ENCODE measurements around the gene C3orf18.

- TF ChIP-seq JUNB (IDR thresholded peaks at IDR 0.05; ENCODE audit: unreplicated experiment) (no peak), REST (IDR thresholded peaks at IDR 0.05; ENCODE audit: unreplicated experiment) (no peak), EZH2phosphoT487 (IDR thresholded peaks at IDR 0.05; ENCODE audit: unreplicated experiment) (no peak), POLR2AphosphoS5 (IDR thresholded peaks at IDR 0.05; ENCODE audit: low read depth) (no peak), EZH2 (IDR thresholded peaks at IDR 0.05; ENCODE audit: low read depth, unreplicated experiment) (no peak), CREB1 (CRISPR knock-in tag; IDR thresholded peaks at IDR 0.05; ENCODE audit: low read depth) (no peak), ETS1 (IDR thresholded peaks at IDR 0.05) (no peak), ZNF114 (CRISPR knock-in tag; IDR thresholded peaks at IDR 0.05) (no peak), ZNF331 (CRISPR knock-in tag; IDR thresholded peaks at IDR 0.05; ENCODE audit: low read depth) (no peak), NANOG (IDR thresholded peaks at IDR 0.05; ENCODE audit: borderline replicate concordance) (no peak), STAT1 (IDR thresholded peaks at IDR 0.05; ENCODE audit: unreplicated experiment) (no peak)
- TF ChIP-seq, protein P1, sequence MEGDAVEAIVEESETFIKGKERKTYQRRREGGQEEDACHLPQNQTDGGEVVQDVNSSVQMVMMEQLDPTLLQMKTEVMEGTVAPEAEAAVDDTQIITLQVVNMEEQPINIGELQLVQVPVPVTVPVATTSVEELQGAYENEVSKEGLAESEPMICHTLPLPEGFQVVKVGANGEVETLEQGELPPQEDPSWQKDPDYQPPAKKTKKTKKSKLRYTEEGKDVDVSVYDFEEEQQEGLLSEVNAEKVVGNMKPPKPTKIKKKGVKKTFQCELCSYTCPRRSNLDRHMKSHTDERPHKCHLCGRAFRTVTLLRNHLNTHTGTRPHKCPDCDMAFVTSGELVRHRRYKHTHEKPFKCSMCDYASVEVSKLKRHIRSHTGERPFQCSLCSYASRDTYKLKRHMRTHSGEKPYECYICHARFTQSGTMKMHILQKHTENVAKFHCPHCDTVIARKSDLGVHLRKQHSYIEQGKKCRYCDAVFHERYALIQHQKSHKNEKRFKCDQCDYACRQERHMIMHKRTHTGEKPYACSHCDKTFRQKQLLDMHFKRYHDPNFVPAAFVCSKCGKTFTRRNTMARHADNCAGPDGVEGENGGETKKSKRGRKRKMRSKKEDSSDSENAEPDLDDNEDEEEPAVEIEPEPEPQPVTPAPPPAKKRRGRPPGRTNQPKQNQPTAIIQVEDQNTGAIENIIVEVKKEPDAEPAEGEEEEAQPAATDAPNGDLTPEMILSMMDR (conservative IDR thresholded peaks at IDR 0.05; ENCODE audit: low read depth in 2 of 2), result no peak
- TF ChIP-seq, protein P2, sequence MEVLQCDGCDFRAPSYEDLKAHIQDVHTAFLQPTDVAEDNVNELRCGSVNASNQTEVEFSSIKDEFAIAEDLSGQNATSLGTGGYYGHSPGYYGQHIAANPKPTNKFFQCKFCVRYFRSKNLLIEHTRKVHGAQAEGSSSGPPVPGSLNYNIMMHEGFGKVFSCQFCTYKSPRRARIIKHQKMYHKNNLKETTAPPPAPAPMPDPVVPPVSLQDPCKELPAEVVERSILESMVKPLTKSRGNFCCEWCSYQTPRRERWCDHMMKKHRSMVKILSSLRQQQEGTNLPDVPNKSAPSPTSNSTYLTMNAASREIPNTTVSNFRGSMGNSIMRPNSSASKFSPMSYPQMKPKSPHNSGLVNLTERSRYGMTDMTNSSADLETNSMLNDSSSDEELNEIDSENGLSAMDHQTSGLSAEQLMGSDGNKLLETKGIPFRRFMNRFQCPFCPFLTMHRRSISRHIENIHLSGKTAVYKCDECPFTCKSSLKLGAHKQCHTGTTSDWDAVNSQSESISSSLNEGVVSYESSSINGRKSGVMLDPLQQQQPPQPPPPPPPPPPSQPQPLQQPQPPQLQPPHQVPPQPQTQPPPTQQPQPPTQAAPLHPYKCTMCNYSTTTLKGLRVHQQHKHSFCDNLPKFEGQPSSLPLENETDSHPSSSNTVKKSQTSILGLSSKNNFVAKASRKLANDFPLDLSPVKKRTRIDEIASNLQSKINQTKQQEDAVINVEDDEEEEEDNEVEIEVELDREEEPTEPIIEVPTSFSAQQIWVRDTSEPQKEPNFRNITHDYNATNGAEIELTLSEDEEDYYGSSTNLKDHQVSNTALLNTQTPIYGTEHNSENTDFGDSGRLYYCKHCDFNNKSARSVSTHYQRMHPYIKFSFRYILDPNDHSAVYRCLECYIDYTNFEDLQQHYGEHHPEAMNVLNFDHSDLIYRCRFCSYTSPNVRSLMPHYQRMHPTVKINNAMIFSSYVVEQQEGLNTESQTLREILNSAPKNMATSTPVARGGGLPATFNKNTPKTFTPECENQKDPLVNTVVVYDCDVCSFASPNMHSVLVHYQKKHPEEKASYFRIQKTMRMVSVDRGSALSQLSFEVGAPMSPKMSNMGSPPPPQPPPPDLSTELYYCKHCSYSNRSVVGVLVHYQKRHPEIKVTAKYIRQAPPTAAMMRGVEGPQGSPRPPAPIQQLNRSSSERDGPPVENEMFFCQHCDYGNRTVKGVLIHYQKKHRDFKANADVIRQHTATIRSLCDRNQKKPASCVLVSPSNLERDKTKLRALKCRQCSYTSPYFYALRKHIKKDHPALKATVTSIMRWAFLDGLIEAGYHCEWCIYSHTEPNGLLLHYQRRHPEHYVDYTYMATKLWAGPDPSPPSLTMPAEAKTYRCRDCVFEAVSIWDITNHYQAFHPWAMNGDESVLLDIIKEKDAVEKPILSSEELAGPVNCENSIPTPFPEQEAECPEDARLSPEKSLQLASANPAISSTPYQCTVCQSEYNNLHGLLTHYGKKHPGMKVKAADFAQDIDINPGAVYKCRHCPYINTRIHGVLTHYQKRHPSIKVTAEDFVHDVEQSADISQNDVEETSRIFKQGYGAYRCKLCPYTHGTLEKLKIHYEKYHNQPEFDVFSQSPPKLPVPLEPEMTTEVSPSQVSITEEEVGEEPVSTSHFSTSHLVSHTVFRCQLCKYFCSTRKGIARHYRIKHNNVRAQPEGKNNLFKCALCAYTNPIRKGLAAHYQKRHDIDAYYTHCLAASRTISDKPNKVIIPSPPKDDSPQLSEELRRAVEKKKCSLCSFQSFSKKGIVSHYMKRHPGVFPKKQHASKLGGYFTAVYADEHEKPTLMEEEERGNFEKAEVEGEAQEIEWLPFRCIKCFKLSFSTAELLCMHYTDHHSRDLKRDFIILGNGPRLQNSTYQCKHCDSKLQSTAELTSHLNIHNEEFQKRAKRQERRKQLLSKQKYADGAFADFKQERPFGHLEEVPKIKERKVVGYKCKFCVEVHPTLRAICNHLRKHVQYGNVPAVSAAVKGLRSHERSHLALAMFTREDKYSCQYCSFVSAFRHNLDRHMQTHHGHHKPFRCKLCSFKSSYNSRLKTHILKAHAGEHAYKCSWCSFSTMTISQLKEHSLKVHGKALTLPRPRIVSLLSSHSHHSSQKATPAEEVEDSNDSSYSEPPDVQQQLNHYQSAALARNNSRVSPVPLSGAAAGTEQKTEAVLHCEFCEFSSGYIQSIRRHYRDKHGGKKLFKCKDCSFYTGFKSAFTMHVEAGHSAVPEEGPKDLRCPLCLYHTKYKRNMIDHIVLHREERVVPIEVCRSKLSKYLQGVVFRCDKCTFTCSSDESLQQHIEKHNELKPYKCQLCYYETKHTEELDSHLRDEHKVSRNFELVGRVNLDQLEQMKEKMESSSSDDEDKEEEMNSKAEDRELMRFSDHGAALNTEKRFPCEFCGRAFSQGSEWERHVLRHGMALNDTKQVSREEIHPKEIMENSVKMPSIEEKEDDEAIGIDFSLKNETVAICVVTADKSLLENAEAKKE (CRISPR knock-in tag; IDR thresholded peaks at IDR 0.05), result no peak
These were observed 25.0 kb upstream of the C3orf18 start for GRCh38 chr3:50592568-50592967.

Measured in GM23338 (cell line).